Measurements from ENCODE around the gene ZNF415.
"Not testable (repeated sequence)": the region's sequence is repeated elsewhere in the genome, so short reads cannot be mapped to it uniquely, and the experiment has no call there.

The ZNF415 gene

DNA sequence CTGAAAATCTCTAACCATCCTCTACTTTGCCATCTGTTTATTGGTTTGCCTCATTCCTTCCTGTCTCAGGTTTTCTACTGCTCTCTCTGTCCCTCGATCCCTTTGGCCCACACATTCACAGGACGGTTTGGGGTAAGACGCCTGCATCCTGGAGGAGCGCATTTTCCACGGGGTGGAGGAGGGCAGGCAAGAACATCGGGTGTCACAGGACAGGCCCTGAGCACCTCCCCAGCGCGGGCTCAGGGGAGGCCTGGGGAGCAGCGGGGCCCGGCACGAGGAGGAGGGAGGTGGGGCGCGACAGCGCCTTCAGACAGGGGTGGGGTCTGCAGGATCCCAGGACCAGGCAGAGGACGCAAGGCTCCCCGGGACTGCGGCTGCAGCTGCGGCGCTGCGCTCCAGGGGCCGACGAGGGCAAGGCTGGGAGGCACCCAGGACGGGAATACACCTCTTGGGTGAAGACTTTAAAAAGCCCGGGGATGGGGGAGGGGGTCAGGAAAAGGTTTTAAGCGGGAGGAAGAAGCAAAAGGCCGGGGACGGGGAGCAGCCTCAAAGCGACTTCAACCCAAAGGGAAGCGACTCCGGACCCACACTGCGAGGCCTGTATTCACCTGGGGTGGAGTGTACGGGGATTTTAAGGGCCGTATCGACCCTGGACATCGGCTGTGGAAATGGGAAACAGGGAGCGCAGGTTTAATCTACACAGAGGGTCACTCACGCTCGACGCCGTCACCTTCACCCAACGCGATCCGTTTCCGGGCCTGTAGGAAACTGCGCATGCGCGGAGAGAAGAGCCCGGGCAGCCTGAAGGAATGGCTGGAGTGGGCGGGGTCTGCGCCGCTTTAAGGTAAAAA, at the start of gene ZNF415:
Gene ZNF415, minus strand, starts transcription at position 770 of the 851 bp plus-strand sequence. CDS start 10,234 bp downstream, outside the sequence.
- peak; percentile 62 for DNase-seq (ENCODE audit: low read depth)

DNA sequence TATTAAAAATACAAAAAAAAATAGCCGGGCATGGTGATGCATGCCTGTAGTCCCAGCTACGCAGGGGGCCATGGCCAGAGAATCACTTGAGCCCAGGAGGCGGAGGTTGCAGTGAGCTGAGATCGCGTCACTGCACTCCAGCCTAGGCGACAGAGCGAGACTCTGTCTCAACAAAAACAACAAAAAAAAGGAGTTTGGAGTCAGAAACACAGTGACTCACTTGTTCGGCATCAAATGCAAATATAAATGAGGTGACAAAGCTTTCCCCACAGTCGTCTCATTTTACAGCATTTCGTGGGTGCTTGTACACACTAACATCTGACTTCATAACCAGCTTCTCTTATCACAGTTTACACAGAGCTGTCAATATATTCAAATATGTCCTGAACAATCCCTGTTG, 49.5 kb upstream of the ZNF415 start:
- peak; percentile 83 for DNase-seq (ENCODE audit: low read depth)

DNA sequence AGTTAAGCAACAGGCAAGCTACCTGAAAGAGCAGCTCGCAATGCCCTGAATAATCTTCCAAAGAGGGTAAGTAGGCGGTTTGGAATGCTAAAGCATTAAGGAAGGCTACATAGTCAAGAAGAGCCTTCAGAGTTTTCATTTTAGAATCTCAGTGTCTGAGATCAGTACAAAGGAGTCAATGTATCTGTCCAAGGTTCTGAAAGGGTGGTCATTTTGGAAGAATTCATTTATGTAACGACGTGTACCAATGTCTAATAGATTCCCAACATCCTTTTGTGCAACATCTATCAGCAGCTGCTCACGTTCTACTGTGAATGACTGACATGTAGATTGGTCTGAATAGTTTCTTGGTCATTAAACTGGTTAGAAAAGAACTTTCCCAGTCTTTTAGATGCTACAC, 45.3 kb upstream of the ZNF415 start:
- no peak for DNase-seq (ENCODE audit: low read depth)

DNA sequence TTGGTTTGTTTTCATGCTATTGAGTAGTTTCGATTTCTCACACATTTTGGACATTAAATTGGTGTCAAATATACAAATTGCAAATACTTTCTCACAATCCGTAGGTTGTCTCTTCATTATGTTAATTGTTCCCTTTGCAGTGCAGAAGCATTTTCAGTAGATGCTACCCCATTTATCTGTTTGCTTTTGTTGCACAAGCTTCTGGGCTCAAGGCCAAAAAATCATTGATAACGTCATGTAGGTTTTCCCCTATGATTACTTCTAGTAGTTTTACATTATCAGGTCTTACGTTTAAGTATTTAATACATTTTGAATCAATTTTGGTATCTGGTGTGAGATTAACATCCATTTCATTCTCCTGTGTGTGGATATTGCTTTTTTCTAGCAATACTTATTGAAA, 40.2 kb upstream of the ZNF415 start:
- DNase-seq (ENCODE audit: low read depth): peak; percentile 73

DNA sequence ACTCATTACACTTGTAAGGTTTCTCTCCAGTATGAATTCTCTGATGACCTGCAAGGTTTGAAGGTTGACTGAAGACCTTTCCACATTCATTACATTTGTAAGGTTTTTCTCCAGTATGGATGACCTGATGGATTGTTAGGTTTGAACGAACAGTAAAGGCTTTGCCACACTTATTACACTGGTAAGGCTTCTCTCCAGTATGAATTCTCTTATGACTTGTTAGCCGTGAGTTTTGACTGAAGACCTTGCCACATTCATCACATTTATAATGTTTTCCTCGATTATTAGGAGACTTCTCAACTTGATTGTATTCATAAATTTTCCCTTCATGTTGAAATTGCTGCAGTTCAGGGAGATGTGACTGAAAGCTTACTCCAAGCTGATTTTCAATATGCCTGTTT, 33.0 kb upstream of the ZNF415 start:
- no peak for DNase-seq (ENCODE audit: low read depth)

DNA sequence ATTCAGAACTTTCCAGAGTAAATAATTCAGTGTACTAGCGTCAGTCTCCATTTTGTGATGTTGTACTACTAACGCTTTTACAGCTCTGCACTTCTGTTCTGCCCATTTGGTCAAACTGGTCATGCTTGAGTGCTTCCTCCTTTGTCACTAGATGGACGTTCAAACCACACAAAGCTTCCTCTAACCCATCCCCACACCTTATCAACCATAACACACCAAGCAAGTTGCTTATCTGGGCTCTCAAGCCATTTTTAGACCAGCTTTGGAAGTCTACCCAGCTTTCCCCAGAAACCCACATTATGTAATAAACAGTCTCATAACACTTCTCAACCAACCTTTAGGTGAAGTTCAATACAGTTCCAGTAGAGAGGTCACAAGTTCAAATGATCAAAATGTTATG, 28.4 kb upstream of the ZNF415 start:
- no peak for DNase-seq (ENCODE audit: low read depth)

DNA sequence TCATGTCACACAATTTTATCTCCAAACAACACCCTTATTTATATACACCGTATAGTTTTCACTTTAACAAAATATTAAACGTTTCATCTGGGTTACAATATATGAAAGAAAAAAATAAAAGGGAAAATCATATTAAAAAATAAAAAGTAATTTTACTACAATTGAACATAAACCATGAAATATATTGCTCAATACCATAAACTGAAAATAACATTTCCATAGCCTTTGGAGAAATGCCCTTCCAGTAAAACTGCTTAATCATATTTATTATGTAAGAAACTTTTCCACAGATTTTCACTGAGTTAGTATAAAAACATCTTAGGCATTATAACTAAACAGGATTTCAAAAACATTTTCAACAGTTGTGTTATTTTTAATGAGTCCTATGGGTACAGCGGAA, 27.6 kb upstream of the ZNF415 start:
- DNase-seq (ENCODE audit: low read depth): no peak

DNA sequence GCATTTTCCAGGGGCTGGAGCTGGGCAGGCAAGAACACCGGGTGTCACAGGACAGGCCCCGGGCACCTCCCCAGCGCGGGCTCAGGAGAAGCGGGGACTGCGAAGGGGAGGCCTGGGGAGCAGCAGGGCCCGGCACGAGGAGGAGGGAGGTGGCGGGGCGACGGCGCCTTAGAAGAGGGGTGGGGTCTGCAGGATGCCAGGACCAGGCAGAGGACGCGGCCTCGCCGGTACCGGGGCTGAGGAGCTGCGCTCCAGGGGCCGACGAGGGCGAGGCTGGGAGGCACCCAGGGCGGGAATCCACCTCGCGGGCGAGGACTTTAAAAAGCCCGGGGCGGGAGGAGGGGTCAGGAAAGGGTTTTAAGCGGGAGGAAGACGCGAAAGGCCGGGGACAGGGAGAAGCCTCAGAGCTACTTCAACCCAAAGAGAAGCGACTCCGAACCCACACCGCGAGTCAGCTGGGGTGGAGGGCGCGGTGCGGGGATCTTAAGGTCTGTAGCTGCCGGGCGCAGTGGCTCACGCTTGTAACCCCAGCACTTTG, 25.5 kb upstream of the ZNF415 start:
- peak; percentile 33 for DNase-seq (ENCODE audit: low read depth)

DNA sequence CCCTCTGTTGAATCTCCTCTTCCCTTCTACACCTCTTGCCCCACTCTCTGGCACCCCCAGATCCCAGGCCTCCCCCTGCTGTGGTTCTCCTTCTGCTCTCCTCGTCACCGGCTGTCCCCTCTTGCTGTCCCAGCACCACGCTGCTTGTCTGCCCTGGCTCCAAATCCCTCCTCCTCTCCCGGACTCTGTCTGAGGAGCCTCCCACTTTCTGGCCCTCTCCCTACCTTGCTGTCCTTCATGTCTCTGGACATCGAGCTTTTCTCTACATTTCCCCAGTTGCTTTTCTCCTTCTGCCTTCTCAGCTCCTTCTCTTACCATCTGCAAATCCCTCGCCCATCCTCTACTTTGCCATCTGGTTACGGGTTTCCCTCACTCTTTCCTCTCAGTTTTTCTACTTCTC, 24.9 kb upstream of the ZNF415 start:
- DNase-seq (ENCODE audit: low read depth): peak; percentile 22

DNA sequence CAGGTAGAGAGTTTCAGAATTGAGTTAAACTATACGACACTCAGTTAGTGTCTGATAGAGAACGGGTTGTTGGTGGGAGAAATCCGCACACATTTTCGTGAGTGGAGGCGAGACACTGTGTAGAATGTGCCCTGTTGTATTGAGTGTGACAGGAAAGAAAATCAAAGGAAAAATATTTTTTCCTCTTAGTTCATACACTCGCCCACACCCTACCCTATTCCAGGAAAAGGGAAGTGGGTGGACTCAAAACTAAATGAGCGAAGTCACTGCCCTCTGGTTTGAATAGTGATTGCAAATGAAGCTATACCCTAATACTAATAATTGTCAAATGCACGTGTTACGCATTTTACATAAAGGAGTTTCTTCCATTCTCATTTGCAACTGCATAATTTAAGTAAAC, 24.1 kb upstream of the ZNF415 start:
- DNase-seq (ENCODE audit: low read depth): no peak

DNA sequence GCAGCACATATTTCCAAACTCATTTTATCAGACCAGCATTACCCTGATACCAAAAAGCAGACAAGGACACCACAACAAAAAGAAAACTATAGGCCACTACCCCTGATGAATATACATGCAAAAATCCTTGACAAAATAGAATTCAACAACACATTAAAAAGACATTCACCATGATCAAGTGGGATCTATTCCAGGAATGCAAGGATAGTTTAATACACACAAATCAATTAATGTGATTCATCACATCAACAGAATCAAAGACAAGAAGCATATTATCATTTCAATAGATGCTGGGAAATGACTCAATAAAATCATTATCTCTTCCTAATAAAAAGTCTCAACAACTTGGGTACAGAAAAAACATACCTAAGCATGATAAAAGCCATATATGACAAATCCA, 14.9 kb upstream of the ZNF415 start:
- DNase-seq (ENCODE audit: low read depth): no peak

DNA sequence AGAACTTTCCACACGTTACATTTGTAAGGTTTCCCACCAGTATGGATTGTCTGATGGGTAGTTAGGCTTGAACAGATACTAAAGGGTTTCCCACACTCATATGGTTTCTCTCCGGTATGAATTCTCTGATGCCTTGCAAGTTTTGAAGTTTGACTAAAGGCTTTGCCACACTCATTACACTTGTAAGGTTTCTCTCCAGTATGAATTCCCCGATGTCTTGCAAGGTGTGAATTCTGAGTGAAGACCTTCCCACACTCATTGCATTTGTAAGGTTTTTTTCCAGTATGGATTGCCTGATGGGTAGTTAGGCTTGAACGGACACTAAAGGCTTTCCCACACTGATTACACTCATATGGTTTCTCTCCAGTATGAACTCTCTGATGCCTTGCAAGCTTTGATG, 7.6 kb upstream of the ZNF415 start:
- DNase-seq (ENCODE audit: low read depth): no peak

DNA sequence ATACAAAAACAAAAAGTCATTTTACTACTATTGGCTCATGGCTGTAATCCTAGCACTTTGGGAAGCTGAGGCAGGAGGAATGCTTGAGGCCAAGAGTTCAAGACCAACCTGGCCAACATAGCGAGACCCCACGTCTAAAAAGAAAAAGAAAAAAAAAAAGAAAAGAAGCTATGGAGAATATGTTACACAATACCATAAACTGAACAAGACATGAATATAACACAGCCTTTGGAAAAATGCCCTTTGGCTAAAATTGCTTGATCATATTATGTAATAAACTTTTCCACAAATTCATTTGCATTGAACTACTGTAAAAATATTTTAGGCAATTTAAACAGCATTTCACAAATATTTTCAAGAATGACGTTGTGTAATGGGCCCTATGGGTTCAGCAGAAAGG, 3.7 kb upstream of the ZNF415 start:
- no peak for DNase-seq (ENCODE audit: low read depth)

DNA sequence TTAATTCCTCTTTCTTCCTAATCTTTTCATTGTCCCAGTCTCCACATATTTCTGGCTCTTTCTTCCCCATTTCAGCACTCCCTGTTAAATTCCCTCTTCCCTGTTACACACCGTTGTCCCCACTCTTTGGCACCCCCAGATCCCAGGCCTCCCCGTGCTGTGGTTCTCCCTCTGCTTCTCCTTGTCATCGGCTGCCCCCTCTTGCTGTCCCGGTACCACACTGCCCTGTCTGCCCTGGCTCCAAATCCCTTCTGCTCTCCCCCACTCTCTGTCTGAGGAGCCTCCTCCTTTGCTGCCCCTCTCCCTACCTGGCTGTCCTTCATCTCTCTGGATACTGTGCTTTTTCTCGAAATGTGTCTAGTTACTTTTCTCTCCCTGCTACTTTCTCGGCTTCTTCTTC, 983 bp downstream of the ZNF415 start:
- DNase-seq (ENCODE audit: low read depth): no peak

DNA sequence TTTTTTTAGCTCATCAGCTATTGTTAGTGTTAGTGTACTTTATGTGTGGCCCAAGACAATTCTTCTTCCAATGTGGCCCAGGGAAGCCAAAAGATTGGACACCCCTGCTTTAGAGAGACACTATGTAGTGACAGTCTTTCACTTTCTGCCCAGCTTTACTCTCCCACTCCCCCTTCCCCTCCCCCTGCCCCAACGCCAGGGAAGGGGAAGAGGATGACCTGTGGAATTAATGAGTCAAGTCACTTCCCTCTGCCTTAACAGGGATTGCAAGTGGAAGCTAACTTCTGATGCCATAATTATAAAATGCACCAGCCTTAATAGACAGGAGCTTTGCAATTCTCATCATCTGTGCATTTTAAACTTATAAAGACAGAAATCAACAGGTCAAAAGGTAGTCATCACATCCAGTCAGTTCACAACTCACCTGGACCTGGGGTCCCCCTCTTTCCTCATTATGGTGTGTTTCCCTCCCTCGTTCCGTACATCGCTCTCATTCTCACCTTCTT, 1.6 kb downstream of the ZNF415 start:
- no peak for DNase-seq (ENCODE audit: low read depth)

DNA sequence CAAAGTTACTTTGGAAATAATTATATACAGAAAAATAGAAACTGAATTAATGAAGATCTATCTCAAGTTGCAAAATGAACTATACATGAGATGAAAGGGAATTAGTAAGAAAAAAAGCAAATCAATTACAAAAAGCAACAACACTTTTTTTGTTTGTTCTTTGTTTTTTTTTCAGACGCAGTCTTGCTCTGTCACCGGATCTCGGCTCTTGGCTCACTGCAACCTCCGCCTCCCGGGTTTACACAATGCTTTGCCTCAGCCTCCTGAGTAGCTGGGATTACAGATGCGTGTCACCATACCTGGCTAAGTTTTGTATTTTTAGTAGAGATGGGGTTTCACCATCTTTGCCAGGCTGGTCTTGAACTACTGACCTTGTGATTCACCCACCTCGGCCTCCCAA, 2.2 kb downstream of the ZNF415 start:
- peak; percentile 17 for DNase-seq (ENCODE audit: low read depth)

DNA sequence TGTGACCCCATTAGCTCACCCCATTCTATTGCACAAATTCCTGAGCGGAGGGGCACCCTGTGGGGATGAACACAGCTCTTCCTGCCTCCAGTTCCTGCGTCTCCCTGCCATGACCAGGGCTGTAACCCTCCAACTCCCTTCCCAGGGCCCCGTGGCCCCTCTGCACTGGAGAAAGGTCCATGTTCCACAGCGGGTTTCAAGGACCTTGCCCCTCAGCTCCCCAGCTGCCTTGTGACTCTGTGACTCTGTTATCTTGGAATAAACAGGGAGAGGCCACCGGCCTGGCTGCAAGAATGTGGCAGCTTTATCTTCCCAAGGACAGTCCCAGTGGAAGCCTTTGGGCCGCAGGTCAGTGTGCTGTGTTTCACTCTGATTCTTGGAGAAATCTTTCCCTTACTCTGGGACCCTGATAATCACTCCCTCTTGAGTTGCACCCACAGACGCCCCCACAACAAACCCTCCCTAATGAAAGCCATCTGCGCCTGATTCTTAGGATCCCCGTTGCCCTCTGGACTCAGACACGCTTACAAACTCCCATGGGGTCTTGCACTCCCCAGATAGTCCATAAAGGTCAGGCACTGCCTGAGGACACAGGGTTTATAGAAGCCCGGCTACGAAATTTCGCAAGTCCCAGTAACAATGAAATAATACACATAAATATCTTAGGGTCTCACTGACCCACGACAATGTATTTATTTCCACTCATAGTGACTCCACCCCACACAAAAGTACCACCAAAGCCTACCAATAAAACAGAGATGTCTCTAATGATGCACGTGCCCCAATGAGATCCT, 5.8 kb downstream of the ZNF415 start:
- not testable (repeated sequence) for DNase-seq (ENCODE audit: low read depth)

DNA sequence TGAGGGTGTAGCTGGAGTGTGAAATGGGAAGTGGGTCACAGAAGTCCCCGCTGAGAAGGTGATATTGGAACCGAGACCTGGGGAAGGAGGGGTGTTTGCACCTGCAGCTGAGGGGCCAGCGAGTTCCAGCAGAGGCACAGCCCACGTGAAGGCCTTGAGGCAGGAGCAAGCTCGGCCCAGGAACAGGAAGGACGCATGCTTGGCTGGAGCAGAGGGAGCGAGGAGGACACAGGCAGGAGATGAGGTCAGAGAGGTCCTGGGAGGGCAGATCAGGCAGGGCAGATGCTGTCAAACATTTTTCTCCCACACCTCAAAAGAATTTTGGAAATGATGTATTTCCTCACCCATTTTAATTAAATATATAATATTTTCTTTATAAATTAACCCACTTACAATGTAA, 9.3 kb downstream of the ZNF415 start:
- no peak for DNase-seq (ENCODE audit: low read depth)

DNA sequence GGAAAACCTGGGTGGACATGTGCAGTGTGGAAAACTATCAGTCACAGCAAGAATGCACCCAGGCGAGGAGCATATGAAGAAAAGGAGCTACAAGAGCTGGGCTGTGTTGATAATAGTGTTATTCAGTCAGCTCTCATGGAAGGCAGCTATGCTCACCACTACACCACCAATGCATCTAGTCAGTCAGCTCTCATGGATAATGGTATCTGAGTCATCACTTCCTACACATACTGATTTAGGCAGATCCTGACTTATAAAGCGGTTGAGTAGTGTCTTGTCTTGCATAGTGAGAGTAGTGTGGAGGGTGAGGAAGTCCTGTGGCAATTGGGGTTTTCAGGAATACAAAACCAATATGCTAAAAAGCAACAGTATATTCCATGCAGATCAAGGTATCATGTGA, 20.4 kb downstream of the ZNF415 start:
- peak; percentile 56 for DNase-seq (ENCODE audit: low read depth)

DNA sequence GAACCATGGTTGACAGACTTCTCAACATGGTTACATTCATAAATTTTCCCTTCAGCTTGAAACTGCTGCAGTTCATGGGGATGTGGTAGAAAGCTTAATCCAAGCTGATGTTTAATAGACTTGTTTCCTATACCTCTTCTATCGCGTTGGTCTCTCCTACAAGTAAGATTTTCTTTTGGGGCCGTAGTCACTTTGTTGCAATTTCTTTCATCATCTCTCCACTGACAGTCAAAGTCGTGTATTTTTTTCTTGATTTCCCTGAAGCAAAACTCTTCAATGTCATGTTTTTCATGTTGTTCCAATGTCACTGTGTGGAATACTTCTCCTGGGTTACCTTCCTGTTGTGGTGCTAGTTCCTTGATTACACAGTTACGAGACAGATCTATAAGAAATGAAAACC, 23.2 kb downstream of the ZNF415 start:
- DNase-seq (ENCODE audit: low read depth): no peak

DNA sequence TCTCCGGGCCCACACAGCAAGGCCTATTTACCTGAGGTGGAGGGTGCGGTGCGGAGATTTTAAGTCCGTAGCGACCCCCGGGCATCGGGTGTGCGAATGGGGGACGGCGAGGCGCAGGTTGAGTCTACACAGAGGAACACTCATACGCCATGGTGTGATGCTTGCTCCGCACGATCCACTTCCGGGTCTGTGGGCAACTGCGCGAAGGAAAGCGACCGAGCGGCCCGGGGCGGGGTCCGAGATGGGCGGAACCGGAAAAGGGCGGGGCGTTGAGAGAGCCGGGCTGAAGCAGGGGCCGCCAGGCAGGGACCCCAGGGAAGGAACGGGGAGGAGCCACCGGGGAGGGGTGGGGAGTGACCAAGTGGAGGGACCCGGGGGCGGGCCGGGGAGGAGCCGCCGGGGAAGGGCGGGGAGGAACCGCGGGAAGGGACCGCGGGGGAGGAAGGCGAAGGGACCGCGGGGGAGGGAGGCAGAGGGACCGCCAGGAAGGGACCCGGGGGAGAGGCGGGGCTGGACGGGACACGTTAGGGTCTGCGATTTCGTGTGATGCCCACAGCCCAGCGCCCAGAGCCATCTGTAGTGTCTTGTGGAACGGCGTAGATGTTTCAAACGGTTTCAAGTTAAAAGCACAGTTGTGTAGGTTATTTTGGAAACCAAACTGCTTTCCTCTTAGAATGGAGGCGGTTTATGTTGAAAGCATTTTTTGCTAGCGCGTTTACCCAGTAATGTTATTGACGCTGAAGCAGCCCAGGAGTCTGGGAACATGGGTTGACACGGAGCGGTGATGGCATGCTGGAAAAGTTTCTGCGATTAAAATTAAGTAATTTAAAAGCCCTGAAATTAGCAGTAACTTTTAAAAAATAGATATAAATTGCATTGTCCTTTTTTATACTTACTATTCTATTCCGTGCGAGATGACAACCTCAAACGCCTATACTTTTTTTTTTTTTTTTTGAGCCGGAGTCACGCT, 29.2 kb downstream of the ZNF415 start, which contains the start of gene ZNF160:
Gene ZNF160, minus strand, starts transcription at position 189 of the 970 bp plus-strand sequence. CDS start 17,146 bp downstream, outside the sequence.
- DNase-seq (ENCODE audit: low read depth): peak; percentile 96
